Activated naive CD4-positive, alpha-beta T cell (primary cell): ENCODE results near the gene DPP7.
A peak's percentile ranks its signal among the peaks of the same experiment; 100 is the strongest.

Experiments used
- DNase-seq, 4 experiments: peaks; one replicate each; lab custom pipeline; 2025; lab: John Stamatoyannopoulos, UW

Gene DPP7

DNA sequence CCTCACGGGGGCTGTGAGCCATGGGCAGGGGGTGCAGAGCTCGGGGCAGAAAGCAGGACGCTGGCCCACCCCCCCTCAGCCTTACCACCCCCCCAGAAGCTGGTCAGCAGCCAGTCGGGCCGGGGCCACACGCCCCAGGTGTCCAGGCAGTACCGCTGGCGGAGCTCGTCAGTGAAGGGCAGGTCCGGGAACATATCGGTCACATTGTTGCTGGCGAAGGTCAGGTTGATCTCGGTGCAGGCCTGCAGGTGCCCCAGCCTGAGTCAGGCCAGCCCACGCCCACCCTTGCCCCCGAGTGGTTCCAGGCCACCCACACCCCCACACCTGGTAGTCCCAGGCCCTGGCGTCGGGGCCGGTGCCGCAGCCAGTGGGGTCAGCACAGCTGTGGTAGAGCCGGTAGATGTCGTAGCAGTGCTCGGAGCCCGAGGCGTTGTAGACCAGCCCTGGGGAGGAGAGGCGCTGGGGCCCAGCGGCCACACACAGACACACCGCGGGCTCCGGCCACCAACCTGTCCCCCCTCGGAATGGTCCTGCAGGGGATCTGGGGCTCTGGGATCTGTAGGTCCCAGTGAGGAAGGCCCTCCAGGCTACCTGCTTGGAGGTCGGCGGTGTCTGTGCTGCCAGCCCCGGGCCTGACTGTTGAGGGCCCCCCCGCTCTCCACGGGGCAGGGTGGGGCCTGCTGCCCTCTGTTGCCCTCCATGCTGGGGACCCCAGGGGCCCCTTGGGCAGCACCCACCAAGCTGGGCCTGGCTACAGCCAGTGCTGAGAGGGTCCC, 2.6 kb downstream of the DPP7 start:
- DNase-seq, result no peak

DNA sequence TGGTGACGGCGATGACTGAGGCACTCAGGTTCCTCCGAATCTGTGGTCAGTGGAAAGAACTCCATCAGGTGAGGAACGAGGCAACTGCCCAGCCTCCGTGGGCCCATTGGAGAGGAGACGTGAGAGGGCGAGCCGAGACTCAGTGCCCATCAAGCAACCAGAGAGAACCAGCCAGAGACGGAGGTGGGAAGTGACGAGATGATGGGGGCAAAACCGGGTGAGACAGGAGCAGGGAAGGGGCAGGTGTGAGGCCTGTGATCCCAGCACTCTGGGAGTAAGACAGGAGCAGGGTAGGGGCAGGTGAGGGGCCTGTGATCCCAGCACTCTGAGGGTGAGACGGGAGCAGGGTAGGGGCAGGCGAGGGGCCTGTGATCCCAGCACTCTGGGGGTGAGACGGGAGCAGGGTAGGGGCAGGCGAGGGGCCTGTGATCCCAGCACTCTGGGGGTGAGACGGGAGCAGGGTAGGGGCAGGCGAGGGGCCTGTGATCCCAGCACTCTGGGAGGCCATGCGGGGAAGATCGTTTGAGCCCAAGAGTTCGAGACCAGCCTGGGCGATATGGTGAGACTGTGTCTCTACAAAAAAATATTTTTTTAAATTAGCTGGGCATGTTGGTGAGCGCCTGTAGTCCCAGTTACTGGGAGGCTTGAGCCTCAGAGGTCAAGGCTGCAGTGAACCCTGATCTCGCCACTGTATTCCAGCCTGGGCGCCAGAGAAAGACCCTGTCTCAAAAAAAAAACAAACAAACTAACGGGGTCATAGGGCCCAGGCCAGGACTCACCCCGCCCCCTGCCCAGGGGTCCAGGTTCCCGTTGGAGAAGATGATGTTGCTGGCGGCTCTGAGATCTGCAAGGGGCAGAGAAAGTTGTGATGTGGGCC, 3.4 kb downstream of the DPP7 start:
- DNase-seq, result no peak

DNA sequence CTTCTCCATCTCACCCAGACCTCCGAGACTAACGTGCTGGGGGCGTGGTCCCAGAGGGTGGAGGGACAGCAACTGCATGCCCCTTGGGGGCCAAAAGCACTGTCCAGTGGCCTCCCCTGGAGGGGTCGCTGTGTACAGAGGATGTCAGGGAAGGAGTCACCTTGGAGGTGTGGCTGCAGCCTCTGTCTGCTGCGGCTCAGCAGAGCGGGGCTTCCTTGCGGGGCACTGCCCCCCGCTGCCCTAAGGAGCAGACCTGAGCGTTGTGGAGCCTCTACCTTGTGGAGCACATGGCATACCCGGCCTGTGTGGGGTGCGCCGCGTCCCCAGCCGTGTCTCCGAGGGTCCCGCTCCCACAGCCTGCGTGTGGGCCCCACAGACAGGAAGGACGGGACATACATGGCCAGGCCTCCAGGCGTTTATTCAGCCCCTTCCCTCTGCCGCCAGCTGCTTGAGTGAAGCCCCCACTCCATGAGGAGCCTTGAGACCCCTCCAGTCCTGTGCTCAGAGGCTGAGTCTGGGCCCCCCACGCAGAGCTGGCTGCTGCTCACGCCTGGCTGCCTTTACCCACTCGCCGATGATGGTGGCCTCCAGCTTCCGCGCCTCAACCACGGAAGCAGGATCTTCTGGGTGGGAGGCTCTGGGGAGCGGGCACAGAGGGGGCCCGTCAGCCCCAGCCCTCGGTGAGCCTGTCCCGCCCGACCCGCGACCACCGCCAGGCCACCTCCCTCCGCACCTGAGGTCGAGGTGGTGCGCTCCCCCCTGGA, 4.2 kb downstream of the DPP7 start:
- DNase-seq, result no peak

DNA sequence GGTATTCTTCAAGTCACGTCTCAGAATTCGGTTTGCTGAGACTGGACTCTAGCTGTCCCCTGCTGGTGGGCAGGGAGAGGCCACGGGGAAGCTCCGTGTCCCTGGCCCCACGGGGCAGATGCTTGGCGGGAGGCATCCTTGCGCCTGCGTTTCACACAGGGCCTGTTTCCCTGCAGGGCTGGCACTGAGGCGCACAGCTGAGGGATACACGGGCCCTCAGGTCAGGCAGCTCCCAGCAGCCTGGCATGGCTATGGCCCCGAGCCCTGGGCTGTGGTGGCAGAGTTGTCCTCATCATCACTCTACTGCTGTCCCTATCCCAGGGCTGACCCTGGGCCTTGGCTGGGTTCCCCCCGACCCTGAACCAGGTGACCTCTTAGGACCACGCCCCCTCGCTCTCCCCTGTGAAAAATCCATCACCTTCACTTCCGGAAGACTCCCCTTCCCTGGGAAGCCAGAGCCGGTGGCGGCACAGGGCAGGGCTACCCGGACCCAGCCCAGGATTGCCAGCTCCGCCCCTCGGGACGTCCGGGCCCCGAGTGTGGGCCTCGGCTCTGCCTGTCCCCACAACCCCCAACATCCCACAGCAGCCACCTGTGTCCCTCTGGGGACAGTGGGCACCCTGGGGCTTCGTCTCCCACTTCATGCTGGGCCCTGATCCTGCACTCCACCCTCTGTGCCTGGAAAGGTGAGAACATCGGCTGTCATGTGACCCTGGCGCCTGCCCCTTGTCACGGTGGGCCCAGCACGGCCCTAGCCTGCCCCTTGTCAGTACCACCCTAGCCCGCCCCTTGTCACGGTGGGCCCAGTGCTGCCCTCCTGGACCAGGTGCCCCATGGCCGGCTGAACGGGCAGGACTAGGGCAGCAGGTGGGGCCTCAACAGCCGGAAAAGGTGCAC, 5.0 kb downstream of the DPP7 start:
- no peak for DNase-seq

DNA sequence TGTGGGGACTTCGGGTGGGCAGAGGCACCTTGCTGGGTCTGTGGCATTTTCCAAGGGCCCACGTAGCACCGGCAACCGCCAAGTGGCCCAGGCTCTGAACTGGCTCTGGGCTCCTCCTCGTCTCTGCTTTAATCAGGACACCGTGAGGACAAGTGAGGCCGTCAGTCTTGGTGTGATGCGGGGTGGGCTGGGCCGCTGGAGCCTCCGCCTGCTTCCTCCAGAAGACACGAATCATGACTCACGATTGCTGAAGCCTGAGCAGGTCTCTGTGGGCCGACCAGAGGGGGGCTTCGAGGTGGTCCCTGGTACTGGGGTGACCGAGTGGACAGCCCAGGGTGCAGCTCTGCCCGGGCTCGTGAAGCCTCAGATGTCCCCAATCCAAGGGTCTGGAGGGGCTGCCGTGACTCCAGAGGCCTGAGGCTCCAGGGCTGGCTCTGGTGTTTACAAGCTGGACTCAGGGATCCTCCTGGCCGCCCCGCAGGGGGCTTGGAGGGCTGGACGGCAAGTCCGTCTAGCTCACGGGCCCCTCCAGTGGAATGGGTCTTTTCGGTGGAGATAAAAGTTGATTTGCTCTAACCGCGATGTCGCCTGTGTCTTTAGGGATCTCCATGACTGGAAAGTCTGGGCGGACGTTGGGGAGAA, 5.8 kb downstream of the DPP7 start:
- no peak for DNase-seq

DNA sequence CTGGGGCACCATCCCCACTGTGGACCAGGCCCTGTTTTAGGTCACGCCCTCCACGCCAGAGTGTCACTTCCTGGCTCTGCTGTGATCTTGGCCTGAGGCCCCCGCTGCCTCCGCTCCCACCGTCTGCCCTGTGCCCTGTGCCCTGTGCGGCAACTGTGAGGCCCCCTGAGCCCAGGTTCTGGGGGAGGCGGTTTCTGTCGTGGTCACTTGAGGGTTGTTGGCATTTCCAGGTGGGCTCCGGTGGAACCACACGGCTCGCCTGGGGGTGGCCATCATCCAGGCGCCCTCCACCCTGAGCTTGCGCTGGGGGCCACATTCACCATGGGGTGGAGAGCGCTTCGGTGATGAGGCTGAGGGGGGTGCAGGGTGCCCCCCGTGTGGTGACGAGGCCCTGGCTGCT, 6.6 kb downstream of the DPP7 start:
- no peak for DNase-seq

DNA sequence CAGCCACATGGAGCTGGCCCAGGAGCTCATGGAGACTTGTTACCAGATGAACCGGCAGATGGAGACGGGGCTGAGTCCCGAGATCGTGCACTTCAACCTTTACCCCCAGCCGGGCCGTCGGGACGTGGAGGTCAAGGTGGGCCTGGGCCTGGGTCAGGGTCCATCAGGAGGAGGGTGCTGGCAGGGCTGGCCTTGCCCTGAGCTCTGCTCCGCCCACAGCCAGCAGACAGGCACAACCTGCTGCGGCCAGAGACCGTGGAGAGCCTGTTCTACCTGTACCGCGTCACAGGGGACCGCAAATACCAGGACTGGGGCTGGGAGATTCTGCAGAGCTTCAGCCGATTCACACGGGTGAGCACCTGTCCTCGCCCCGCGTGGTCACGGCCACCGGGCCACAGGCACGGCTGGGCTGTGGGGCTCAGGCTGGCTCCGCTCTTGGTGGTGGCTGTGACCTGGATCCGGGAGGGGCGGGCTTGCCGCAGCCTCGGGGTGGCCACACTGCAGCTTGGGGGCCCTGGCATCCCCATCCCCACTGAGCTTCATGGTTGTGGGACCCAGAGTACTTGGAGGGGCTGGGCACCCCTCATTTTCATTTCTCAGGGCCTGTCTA, 7.1 kb downstream of the DPP7 start:
- no peak for DNase-seq

DNA sequence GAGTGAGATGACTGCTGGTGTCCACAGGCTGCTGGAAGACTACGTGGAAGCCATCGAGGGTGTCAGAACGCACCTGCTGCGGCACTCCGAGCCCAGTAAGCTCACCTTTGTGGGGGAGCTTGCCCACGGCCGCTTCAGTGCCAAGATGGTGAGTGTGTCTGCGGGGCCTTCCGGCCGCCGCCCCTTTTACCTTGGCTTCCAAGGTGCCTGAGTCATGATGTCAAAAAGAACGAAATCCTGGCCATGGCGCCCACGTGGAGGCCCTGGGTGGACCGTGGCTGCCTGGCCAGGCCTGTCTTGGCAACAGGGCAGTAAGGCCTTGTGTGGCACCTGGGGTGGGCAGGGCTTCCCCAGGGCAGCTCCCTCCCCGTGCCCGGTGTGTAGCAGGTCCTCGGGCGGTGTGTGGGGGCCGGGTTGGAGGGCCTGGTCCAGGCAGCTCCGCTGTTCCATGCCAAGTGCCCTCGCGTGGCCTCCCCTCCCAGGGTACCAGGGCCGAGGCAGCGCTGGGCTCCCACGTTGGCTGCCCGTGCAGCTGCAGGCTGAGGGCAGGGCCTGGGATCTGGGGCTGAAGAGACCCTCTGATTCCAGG, 7.8 kb downstream of the DPP7 start:
- no peak for DNase-seq

DNA sequence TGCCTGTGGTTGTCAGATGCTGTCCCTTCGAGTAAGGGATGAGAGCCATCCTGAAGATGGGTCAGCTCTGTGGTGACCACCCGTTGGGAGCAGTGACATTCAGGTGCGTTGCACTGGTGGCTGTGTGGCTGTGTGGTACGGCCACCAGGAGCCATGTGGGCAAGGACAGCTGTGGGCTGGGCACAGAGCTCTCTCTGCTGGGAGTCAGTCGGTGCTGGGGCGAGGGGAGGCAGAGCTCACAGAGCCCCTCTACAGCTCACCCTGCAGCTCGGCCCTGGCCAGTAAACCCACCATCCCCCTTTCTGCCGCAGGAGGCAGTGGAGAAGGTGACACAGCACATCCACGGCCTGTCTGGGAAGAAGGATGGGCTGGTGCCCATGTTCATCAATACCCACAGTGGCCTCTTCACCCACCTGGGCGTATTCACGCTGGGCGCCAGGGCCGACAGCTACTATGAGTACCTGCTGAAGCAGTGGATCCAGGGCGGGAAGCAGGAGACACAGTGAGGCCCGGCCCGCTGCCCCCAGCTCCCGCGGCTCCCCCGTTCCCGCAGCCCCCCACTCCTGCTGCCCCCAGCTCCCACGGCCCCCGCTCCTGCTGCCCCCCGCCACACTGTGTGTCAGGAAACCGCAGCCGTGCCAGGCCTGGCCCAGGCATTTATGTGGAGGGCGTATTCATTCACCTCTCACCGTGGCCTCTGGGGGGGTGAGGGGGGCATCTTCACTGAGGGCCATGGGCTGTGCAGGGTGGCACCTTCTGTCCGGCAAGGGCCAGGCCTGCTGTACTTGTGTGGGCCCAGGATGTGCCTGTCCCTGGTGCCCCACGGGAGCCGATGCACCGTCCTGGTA, 8.5 kb downstream of the DPP7 start:
- DNase-seq, result no peak

DNA sequence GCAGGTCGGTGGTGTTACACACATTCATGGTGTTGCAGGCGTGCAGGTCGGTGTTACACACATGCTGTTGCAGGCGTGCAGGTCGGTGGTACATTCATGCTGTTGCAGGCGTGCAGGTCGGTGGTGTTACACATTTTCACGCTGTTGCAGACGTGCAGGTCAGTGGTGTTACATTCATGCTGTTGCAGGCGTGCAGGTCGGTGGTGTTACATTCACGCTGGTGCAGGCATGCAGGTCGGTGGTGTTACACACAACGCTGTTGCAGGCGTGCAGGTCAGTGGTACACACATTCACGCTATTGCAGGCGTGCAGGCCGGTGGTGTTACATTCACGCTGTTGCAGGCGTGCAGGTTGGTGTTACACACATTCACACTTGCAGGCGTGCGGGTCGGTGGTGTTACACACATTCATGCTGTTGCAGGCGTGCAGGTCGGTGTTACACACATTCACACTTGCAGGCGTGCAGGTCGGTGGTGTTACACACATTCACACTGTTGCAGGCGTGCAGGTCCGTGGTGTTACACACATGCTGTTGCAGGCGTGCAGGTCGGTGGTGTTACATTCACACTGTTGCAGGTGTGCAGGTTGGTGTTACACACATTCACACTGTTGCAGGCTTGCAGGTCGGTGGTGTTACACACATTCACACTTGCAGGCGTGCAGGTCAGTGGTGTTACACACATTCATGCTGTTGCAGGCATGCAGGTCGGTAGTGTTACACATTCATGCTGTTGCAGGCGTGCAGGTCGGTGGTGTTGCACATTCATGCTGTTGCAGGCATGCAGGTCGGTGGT, 11.1 kb downstream of the DPP7 start:
- no peak for DNase-seq

DNA sequence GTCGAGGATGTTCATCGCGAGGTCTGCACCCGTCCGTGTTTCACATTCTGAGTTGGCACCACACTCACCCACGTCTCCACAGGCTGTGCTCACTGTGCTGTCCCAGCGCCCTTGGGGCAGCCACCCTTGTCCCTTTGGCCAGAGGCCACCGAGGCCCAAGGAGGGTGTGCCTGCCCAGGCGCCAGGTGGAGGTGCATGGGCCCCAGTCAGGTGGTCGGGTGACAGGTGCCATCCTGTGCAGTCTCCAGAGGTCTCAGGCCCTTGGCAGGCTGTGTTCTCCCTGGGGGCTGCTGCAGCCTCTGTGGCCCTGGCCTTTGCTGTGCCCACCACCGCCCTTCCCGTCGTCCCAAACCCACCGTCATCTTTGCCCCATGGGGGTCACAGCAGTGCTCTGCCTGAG, 15.3 kb downstream of the DPP7 start:
- no peak for DNase-seq

DNA sequence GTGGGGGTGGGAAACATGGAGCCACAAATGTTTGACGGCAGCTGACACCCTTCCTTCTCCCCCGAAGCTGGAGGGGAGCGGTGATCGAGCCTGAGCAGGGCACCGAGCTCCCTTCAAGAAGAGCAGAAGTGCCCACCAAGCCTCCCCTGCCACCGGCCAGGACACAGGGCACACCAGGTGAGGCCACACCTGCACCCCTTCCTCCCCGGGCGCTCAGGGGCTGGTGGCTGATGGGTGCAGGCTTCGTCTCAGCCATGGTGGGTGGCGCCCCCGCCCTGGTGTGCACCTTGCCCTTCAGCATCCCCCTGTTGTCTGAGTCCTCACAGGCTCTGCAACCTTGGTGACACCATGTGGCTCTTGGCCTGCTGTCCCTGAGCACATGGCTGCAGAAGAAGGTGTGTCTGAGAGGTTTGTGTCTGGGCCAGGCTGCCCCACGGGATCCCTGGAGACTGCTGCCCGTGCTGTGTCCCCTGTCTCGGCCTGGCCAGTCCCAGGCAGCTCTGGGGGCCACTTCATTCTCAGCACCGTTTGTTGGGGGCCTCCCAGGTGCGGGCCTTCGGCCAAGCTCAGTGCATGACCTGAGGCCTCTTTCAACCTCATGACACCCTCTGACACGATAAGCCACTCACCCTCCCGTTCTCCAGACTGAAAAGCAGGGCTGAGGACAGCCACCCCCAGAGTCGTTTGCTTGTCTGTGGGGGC, 16.6 kb downstream of the DPP7 start:
- no peak for DNase-seq

DNA sequence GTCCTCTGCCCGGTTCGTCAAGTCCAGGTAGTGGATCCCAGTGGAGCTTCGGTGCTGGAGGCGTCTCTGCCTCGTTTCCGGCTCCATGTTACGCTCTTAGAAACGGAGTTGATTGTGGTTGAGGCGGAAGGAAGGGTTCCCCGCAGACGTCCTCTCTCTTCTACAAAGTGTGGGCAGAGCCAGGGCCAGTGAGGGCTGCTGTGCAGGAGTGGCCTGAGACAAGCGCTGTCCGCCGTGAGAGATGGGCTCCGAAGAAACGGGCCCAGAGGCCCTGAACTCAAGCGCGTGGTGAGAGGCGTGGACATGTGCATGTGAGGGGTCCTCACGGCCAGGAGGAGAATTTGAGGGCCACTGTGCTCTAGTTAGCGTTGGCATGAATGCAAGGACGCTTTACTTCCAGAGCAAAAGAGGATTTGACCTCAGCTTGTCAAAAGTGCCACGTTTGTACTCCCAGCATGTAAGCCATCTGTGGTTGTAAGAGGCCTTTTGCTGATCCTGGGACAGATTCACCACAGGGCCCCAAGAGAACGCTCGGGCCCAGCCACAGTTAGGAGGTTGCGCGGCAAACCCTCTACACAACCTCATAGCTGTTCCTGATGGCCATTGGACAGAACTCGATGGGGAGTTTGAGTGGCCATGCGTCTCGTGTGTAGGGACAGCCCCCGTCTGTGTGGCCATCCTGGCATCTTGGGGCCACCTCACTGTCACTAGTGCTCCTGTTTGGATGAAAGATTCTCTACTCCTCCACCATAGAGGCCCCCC, 17.6 kb downstream of the DPP7 start:
- DNase-seq, result no peak

DNA sequence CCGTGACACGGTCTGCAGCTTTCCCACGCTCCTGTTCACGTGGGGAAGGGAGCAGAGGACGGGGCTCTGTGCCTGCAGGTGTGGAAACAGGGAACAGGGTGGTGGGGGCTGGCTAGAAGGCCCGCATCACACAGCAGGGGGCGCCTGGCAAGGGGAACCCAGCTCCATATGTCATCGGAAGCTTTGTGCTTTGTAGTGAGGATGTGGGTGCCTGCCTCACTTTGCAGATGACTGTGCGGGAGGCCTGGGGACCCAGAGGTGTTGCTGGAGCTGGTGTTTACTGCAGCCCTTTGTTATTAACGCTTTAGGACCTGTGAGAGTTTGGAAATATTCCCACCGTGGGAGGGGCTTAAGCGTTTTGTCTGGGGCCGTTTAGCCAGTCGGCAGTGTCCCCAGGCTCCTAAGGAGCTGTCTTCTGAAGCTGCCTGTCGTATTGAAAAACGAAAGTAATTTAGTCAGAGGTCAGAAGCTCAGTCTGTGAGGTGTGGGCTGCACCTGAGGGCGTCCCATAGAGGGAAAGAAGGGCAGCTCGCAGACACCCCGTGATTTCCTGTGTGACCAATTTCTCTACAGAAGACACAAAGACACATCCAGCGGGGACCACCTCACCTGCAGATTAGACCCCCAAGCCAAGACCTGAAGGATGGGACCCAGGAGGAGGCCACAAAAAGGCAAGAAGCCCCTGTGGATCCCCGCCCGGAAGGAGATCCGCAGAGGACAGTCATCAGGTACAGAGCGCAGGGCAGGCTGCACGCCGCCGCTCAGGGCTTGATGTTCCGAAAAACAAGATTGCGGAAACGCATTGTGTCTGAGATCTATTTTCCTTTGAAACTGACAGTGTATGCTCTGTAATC, 18.6 kb downstream of the DPP7 start:
- DNase-seq, result peak; percentile 48 to 82 (median 65)

DNA sequence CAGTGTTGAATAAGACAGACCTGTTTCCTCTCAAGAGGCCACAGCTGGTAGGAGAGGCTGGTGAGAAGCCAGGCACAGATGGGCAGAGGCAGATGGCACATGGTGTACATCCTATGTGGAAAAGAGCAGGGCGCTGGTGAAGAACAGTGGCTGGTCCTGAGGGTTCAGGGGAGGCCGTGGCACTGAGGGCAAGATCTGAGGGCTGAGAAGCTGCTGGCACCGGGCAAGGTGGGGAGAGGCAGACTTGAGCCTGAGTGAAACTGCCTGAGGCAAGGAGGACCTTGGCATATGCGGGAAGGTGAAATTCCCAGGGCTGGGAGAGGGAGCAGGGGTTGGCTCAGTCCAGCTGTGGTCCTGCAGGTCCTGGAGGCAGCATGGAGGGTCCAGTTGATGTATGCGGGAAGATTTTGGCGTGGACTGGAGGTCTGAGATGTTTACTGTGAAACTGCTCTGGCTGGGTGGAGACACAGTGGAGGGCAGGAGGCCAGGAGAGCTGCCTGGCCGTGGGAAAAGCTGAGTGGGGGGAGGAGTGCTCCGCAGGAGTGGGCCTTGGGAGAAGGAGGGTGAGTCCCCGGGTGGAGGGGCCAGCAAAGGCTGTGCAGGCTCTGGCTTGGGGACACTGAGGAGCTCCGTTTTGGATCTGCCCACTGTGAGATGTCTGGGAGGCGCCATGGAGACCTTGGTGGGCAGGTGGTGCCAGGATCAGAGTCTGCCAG, 25.1 kb downstream of the DPP7 start:
- no peak for DNase-seq
